Nephron (organoid): ENCODE measurements around the gene C2CD4B.

ENCODE experiments used
- H3K27ac Mint-ChIP-seq, 3 experiments: 2 replicates each; pipeline ENCODE4 v1.8.0; 2020; ENCODE audit warnings: mixed read lengths in 3 of 3, mild to moderate bottlenecking in 2 of 3, moderate library complexity in 1 of 3
- H3K27me3 Mint-ChIP-seq: 2 replicates; pipeline ENCODE4 v1.8.0; 2021; ENCODE audit warnings: low read depth, mild to moderate bottlenecking, moderate library complexity, mixed read lengths
- H3K36me3 Mint-ChIP-seq: 2 replicates; pipeline ENCODE4 v1.8.0; 2020; ENCODE audit warnings: low read depth, mixed read lengths
- H3K4me1 Mint-ChIP-seq: 2 replicates; pipeline ENCODE4 v1.8.0; 2020; ENCODE audit warnings: mixed read lengths
- H3K4me3 Mint-ChIP-seq, 3 experiments: 2 replicates each; pipeline ENCODE4 v1.8.0; 2020; ENCODE audit warnings: mild to moderate bottlenecking in 3 of 3, mixed read lengths in 3 of 3, moderate library complexity in 2 of 3
- H3K9me3 Mint-ChIP-seq: 2 replicates; pipeline ENCODE4 v1.8.0; 2020; ENCODE audit warnings: mixed read lengths
- TF ChIP-seq, protein P1 (sequence below), 3 experiments: fragments of 200-600 bp; sonication (generic); IDR thresholded peaks; one replicate each; pipeline ENCODE4 v1.5.0; 2021; ENCODE audit warnings: antibody characterized with exemption in 3 of 3; ENCODE audit not compliant: unreplicated experiment in 3 of 3

The C2CD4B gene

GRCh38 chr15:62128916-62129315 is 36.2 kb downstream of the C2CD4B start:
- peaks cover 4% of the 10 kb centered on the region for H3K4me1 Mint-ChIP-seq
- H3K4me3 Mint-ChIP-seq: no peak overlapping the region
- H3K9me3 Mint-ChIP-seq: peaks cover 21% of the 10 kb centered on the region
- H3K27me3 Mint-ChIP-seq: no peaks in the 10 kb centered on the region
- H3K36me3 Mint-ChIP-seq: no peaks in the 10 kb centered on the region
- TF ChIP-seq, protein P1, sequence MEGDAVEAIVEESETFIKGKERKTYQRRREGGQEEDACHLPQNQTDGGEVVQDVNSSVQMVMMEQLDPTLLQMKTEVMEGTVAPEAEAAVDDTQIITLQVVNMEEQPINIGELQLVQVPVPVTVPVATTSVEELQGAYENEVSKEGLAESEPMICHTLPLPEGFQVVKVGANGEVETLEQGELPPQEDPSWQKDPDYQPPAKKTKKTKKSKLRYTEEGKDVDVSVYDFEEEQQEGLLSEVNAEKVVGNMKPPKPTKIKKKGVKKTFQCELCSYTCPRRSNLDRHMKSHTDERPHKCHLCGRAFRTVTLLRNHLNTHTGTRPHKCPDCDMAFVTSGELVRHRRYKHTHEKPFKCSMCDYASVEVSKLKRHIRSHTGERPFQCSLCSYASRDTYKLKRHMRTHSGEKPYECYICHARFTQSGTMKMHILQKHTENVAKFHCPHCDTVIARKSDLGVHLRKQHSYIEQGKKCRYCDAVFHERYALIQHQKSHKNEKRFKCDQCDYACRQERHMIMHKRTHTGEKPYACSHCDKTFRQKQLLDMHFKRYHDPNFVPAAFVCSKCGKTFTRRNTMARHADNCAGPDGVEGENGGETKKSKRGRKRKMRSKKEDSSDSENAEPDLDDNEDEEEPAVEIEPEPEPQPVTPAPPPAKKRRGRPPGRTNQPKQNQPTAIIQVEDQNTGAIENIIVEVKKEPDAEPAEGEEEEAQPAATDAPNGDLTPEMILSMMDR (IDR thresholded peaks at IDR 0.05; ENCODE audit: unreplicated experiment in 3 of 3): no peak
- no peak overlapping the region for H3K27ac Mint-ChIP-seq

GRCh38 chr15:62126364-62126763 is 38.7 kb downstream of the C2CD4B start:
- Mint-ChIP-seq H3K4me1 (peaks cover 4% of the 10 kb centered on the region), H3K4me3 (no peak overlapping the region), H3K9me3 (peaks cover 18% of the 10 kb centered on the region), H3K27ac (no peak overlapping the region), H3K27me3 (no peaks in the 10 kb centered on the region), H3K36me3 (no peaks in the 10 kb centered on the region)
- TF ChIP-seq, protein P1 (IDR thresholded peaks at IDR 0.05; ENCODE audit: unreplicated experiment in 3 of 3): no peak

DNA sequence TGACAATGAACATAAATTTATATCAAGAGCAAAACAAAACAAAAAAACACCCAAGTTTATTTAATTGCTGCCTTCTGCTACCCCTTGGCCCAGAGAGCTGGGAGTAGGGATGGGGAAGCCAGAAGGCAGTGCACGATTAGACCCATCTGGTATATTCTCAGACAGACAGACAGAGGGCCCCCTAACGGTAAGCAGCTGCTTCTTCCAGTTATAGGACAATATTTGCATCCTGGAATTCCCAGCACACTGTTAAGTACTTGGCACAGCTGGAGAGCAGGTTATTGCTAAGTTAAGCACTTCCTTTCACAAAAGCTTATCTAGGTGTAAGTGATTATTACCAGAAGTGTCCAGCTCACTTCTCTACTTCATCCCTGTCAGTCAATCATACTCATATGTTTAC is 39.3 kb downstream of the C2CD4B start:
- Mint-ChIP-seq H3K4me3 (peak overlapping the region in 1 of 3 experiments; percentile 11), H3K36me3 (no peaks in the 10 kb centered on the region), H3K27ac (peak overlapping the region; percentile 39 to 81 (median 79)), H3K9me3 (peaks cover 18% of the 10 kb centered on the region), H3K27me3 (no peaks in the 10 kb centered on the region), H3K4me1 (peaks cover 4% of the 10 kb centered on the region)
- TF ChIP-seq, protein P1 (IDR thresholded peaks at IDR 0.05; ENCODE audit: unreplicated experiment in 3 of 3): peak; percentile 28 to 45 (median 31)

DNA sequence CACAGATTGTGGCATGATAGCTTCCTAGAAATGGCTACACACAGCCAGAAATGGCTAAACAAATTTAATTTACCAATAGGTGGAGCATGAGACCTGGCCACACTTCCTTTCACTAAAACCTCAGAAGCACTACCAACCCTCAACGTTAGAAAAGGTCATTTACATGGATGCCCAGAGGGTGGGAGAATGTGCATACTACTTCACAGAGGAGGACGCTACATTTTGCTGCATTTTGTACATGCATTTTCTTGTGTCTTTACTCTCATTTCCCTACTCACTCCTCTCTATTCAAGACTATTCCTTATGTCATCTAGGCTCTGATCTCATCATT is 40.1 kb downstream of the C2CD4B start:
- H3K27me3 Mint-ChIP-seq: no peaks in the 10 kb centered on the region
- peak overlapping the region; percentile 37 to 79 (median 63) for H3K27ac Mint-ChIP-seq
- TF ChIP-seq, protein P1 (IDR thresholded peaks at IDR 0.05; ENCODE audit: unreplicated experiment in 3 of 3): no peak
- H3K4me3 Mint-ChIP-seq: no peak overlapping the region
- no peaks in the 10 kb centered on the region for H3K36me3 Mint-ChIP-seq
- H3K9me3 Mint-ChIP-seq: peaks cover 17% of the 10 kb centered on the region
- peaks cover 5% of the 10 kb centered on the region for H3K4me1 Mint-ChIP-seq

- TF ChIP-seq, protein P1 (IDR thresholded peaks at IDR 0.05; ENCODE audit: unreplicated experiment in 3 of 3): no peak
- no peaks in the 10 kb centered on the region for H3K36me3 Mint-ChIP-seq
- H3K27ac Mint-ChIP-seq: peak overlapping the region; percentile 37 to 79 (median 73)
- peaks cover 12% of the 10 kb centered on the region for H3K9me3 Mint-ChIP-seq
- no peaks in the 10 kb centered on the region for H3K27me3 Mint-ChIP-seq
- no peak overlapping the region for H3K4me3 Mint-ChIP-seq
- H3K4me1 Mint-ChIP-seq: peaks cover 11% of the 10 kb centered on the region
These were observed 40.7 kb downstream of the C2CD4B start for GRCh38 chr15:62124176-62124972.

GRCh38 chr15:62122249-62122648 is 42.8 kb downstream of the C2CD4B start:
- Mint-ChIP-seq H3K4me1 (peaks cover 23% of the 10 kb centered on the region), H3K4me3 (no peak overlapping the region), H3K9me3 (peaks cover 5% of the 10 kb centered on the region), H3K27ac (no peak overlapping the region), H3K36me3 (no peaks in the 10 kb centered on the region), H3K27me3 (no peaks in the 10 kb centered on the region)
- TF ChIP-seq, protein P1 (IDR thresholded peaks at IDR 0.05; ENCODE audit: unreplicated experiment in 3 of 3): no peak
